ENCODE data around the gene ZHX3.

The ZHX3 gene

DNA sequence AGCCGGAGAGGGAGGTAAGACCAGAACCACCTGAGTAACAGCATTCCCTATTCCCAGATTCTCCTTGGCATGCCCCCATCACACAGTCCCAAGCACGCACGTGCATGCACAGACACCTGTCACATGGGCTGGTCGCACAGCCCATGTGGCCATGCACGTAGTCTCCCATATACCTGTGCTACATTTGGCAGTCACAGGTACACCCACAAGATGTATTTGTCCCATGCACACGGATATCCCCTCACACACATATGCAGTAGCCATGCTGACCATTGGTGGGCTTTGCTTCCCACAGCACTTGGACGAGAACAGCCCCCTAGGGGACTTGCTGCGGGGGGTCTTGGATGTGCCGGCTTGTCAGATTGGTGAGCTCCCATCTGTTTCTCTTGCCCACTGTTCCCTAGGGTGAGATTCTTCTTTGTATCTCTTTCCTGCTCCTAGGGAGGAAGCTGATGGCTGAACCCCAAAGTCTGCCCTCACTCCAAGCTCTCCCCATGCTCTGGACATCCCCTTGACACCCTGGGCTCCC is 148.3 kb downstream of the ZHX3 start:
- no peak for DNase-seq
- H3K4me1 ChIP-seq (ENCODE audit: control insufficient read depth, insufficient read depth, low read length, poor library complexity, severe bottlenecking): no peaks in the 10 kb centered on the region
- no peaks in the 10 kb centered on the region for H3K27me3 ChIP-seq (replicated peaks; ENCODE audit: control insufficient read depth, insufficient read depth, low read length, poor library complexity, severe bottlenecking)
- H3K36me3 ChIP-seq (ENCODE audit: control insufficient read depth, insufficient read depth, low read length): peaks cover 99% of the 10 kb centered on the region
- peak overlapping the region; percentile 29 for H3K27ac ChIP-seq (ENCODE audit: insufficient read depth, low read length, poor library complexity, severe bottlenecking)
- H3K9me3 ChIP-seq (ENCODE audit: control insufficient read depth, low read length): no peaks in the 10 kb centered on the region
- H3K4me3 ChIP-seq (ENCODE audit: insufficient read depth, low read depth, low read length, poor library complexity, severe bottlenecking): no peak overlapping the region

DNA sequence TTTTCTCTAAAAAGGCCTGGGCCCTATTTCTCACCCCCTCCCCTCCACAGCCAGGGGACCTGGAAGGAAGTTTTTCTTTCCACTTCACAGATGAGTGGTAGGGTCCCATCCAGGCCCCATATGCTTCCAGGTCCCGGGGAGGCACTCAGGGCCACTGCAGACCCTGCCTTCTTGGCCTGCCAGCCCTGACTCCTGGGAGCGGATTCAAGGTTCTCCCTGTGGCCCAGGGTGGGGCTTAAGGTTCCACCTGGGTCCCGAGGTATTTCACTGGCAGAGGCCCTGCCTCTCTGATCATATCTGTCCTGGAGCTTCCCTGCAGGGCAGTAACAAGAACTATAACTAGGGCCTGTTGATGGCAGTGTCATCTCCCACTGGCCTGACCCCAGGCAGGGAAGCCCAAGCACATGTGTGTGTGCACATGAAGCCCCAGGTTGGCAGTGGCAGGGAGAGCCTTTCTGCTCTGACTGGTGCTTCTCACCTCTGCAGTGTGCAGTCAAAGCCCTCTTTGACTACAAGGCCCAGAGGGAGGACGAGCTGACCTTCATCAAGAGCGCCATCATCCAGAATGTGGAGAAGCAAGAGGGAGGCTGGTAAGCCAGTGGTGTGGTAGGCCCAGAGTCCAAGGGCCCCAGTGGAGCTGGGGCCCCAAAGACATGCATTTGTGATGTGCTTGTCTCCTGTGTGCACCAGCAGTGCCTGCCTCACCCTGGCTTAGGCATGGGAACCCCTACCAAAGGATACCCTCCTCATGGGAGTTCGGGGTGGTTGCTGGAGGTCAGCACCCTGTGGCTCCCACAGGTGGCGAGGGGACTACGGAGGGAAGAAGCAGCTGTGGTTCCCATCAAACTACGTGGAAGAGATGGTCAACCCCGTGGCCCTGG is 149.0 kb downstream of the ZHX3 start:
- Histone ChIP-seq H3K4me3 (ENCODE audit: insufficient read depth, low read depth, low read length, poor library complexity, severe bottlenecking) (no peak overlapping the region), H3K4me1 (ENCODE audit: control insufficient read depth, insufficient read depth, low read length, poor library complexity, severe bottlenecking) (no peaks in the 10 kb centered on the region), H3K36me3 (ENCODE audit: control insufficient read depth, insufficient read depth, low read length) (peaks cover 99% of the 10 kb centered on the region), H3K27me3 (replicated peaks; ENCODE audit: control insufficient read depth, insufficient read depth, low read length, poor library complexity, severe bottlenecking) (no peaks in the 10 kb centered on the region), H3K9me3 (ENCODE audit: control insufficient read depth, low read length) (no peaks in the 10 kb centered on the region), H3K27ac (ENCODE audit: insufficient read depth, low read length, poor library complexity, severe bottlenecking) (peak overlapping the region; percentile 46)
- DNase-seq: no peak

DNA sequence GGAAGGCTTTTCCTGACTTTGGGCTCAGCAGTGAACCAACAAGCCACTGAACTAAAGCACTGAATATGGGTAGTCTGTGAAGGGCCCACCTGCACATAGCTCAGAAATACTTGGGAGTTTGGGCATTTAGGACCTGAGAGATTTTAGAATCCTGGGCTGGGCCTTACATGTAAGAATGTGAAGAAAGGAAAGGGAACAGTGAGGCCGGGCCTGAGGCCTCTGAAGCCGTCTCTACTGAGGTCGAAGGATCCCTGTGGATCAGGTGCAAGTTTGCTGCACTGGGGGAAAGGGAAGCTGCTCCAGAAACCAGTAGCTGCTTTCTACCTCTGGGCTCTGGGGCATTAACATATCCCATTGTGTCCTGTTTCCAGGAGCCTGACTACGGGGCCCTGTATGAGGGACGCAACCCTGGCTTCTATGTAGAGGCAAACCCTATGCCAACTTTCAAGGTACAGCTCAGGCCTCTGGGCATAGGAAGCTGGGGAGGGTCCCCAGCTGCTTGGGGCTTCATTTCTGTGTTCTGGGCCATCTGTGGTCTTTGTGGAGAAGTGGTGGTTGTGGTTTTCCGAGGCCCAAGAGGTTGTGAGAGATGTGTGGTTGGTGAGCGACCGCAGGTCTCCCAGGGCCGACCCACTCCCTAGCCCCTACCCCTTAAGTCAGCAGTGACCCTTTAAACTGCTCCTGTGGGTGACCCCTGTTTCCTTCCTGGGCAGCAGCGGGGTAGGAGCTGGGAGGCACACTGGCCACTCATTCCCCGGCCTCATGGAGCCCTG is 149.9 kb downstream of the ZHX3 start:
- no peak overlapping the region for H3K4me3 ChIP-seq (ENCODE audit: insufficient read depth, low read depth, low read length, poor library complexity, severe bottlenecking)
- H3K27ac ChIP-seq (ENCODE audit: insufficient read depth, low read length, poor library complexity, severe bottlenecking): peak overlapping the region; percentile 46
- DNase-seq: no peak
- no peaks in the 10 kb centered on the region for H3K4me1 ChIP-seq (ENCODE audit: control insufficient read depth, insufficient read depth, low read length, poor library complexity, severe bottlenecking)
- H3K36me3 ChIP-seq (ENCODE audit: control insufficient read depth, insufficient read depth, low read length): peaks cover 99% of the 10 kb centered on the region
- H3K27me3 ChIP-seq (replicated peaks; ENCODE audit: control insufficient read depth, insufficient read depth, low read length, poor library complexity, severe bottlenecking): no peaks in the 10 kb centered on the region
- H3K9me3 ChIP-seq (ENCODE audit: control insufficient read depth, low read length): no peaks in the 10 kb centered on the region

GRCh38 chr20:41167118-41167470 is 150.4 kb downstream of the ZHX3 start:
- no peaks in the 10 kb centered on the region for H3K27me3 ChIP-seq (replicated peaks; ENCODE audit: control insufficient read depth, insufficient read depth, low read length, poor library complexity, severe bottlenecking)
- peak overlapping the region; percentile 46 for H3K27ac ChIP-seq (ENCODE audit: insufficient read depth, low read length, poor library complexity, severe bottlenecking)
- no peak overlapping the region for H3K4me3 ChIP-seq (ENCODE audit: insufficient read depth, low read depth, low read length, poor library complexity, severe bottlenecking)
- H3K9me3 ChIP-seq (ENCODE audit: control insufficient read depth, low read length): no peaks in the 10 kb centered on the region
- no peaks in the 10 kb centered on the region for H3K4me1 ChIP-seq (ENCODE audit: control insufficient read depth, insufficient read depth, low read length, poor library complexity, severe bottlenecking)
- DNase-seq: no peak
- peaks cover 98% of the 10 kb centered on the region for H3K36me3 ChIP-seq (ENCODE audit: control insufficient read depth, insufficient read depth, low read length)

DNA sequence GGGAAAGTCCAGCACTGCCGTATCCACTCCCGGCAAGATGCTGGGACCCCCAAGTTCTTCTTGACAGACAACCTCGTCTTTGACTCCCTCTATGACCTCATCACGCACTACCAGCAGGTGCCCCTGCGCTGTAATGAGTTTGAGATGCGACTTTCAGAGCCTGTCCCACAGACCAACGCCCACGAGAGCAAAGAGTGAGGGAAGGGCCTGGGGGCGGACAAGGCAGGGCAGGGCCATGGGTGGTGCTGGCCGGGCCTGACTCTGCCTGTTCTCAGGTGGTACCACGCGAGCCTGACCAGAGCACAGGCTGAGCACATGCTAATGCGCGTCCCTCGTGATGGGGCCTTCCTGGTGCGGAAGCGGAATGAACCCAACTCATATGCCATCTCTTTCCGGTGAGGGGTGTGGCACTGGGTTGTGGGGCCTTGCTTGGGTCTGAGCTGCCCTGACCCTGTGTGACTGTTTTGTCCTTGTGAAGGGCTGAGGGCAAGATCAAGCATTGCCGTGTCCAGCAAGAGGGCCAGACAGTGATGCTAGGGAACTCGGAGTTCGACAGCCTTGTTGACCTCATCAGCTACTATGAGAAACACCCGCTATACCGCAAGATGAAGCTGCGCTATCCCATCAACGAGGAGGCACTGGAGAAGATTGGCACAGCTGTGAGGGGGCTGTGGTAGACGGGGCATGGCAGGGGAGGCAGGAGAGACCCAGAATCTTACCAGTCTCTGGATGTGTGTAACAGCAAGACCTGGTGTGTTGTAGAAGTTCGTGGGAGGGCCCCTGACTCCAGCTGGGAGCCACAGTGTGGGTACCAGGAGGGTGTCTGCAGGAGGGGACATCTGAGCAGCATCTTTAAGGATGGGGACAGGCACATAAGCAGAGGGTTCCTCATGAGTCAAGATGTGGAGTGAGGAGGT is 151.1 kb downstream of the ZHX3 start:
- H3K9me3 ChIP-seq (ENCODE audit: control insufficient read depth, low read length): no peaks in the 10 kb centered on the region
- DNase-seq: no peak
- no peak overlapping the region for H3K4me3 ChIP-seq (ENCODE audit: insufficient read depth, low read depth, low read length, poor library complexity, severe bottlenecking)
- H3K36me3 ChIP-seq (ENCODE audit: control insufficient read depth, insufficient read depth, low read length): peaks cover 97% of the 10 kb centered on the region
- no peaks in the 10 kb centered on the region for H3K27me3 ChIP-seq (replicated peaks; ENCODE audit: control insufficient read depth, insufficient read depth, low read length, poor library complexity, severe bottlenecking)
- peak overlapping the region; percentile 46 for H3K27ac ChIP-seq (ENCODE audit: insufficient read depth, low read length, poor library complexity, severe bottlenecking)
- H3K4me1 ChIP-seq (ENCODE audit: control insufficient read depth, insufficient read depth, low read length, poor library complexity, severe bottlenecking): peaks cover 5% of the 10 kb centered on the region

DNA sequence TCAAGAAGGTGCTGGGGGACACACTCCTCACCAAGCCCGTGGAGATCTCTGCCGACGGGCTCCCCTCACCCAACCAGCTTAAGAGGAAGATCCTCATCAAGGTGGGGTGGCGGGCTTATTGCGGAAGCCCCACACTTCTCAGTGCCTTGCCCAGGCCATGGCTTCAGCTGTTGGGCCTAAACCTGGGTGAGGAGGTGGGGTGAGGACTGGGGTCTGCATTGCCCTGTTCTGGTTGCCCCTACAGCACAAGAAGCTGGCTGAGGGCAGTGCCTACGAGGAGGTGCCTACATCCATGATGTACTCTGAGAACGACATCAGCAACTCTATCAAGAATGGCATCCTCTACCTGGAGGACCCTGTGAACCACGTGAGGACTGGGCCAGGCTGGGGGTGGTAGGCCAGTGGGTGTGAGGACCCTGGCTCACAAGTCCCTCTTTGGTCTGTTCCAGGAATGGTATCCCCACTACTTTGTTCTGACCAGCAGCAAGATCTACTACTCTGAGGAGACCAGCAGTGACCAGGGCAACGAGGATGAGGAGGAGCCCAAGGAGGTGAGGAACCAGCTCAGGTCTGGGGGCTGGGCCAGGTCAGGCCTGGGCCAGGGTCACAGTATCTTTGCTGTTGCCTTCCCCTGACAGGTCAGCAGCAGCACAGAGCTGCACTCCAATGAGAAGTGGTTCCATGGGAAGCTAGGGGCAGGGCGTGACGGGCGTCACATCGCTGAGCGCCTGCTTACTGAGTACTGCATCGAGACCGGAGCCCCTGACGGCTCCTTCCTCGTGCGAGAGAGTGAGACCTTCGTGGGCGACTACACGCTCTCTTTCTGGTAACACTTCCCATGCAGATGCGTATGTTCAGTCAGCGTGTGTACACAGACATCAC is 152.3 kb downstream of the ZHX3 start:
- Histone ChIP-seq H3K9me3 (ENCODE audit: control insufficient read depth, low read length) (no peaks in the 10 kb centered on the region), H3K4me1 (ENCODE audit: control insufficient read depth, insufficient read depth, low read length, poor library complexity, severe bottlenecking) (peaks cover 14% of the 10 kb centered on the region), H3K36me3 (ENCODE audit: control insufficient read depth, insufficient read depth, low read length) (peaks cover 95% of the 10 kb centered on the region), H3K4me3 (ENCODE audit: insufficient read depth, low read depth, low read length, poor library complexity, severe bottlenecking) (no peak overlapping the region), H3K27me3 (replicated peaks; ENCODE audit: control insufficient read depth, insufficient read depth, low read length, poor library complexity, severe bottlenecking) (no peaks in the 10 kb centered on the region), H3K27ac (ENCODE audit: insufficient read depth, low read length, poor library complexity, severe bottlenecking) (peak overlapping the region; percentile 35)
- DNase-seq: no peak

DNA sequence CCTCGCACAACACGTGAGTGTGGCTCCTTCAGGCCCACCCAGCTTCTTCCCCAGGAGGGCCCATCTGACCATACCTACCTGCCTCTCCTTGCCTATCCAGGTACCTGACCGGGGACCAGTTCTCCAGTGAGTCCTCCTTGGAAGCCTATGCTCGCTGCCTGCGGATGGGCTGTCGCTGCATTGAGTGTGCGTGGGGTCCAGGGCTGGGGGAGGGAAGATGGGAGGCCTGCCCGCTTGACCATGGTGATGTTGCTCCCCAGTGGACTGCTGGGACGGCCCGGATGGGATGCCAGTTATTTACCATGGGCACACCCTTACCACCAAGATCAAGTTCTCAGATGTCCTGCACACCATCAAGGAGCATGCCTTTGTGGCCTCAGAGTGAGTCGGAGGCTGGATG is 153.7 kb downstream of the ZHX3 start:
- Histone ChIP-seq H3K4me1 (ENCODE audit: control insufficient read depth, insufficient read depth, low read length, poor library complexity, severe bottlenecking) (peaks cover 28% of the 10 kb centered on the region), H3K27ac (ENCODE audit: insufficient read depth, low read length, poor library complexity, severe bottlenecking) (no peak overlapping the region), H3K4me3 (ENCODE audit: insufficient read depth, low read depth, low read length, poor library complexity, severe bottlenecking) (no peak overlapping the region), H3K27me3 (replicated peaks; ENCODE audit: control insufficient read depth, insufficient read depth, low read length, poor library complexity, severe bottlenecking) (no peaks in the 10 kb centered on the region), H3K9me3 (ENCODE audit: control insufficient read depth, low read length) (no peaks in the 10 kb centered on the region), H3K36me3 (ENCODE audit: control insufficient read depth, insufficient read depth, low read length) (peaks cover 89% of the 10 kb centered on the region)
- no peak for DNase-seq

DNA sequence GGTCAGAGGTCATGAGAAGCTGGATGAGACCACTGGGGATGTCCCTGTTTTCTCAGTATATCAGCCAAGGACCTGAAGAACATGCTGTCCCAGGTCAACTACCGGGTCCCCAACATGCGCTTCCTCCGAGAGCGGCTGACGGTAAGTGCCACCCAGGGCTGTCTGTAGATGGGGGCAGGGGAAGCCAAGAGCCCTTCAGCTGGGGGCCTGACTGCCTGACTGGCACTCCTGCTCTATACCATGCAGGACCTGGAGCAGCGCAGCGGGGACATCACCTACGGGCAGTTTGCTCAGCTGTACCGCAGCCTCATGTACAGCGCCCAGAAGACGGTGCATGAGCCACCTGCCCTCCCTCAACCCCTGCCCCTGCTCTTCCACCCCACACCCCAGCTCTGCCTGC is 155.1 kb downstream of the ZHX3 start:
- H3K27me3 ChIP-seq (replicated peaks; ENCODE audit: control insufficient read depth, insufficient read depth, low read length, poor library complexity, severe bottlenecking): no peaks in the 10 kb centered on the region
- H3K4me1 ChIP-seq (ENCODE audit: control insufficient read depth, insufficient read depth, low read length, poor library complexity, severe bottlenecking): peaks cover 42% of the 10 kb centered on the region
- no peak overlapping the region for H3K4me3 ChIP-seq (ENCODE audit: insufficient read depth, low read depth, low read length, poor library complexity, severe bottlenecking)
- H3K9me3 ChIP-seq (ENCODE audit: control insufficient read depth, low read length): no peaks in the 10 kb centered on the region
- peak overlapping the region; percentile 34 for H3K27ac ChIP-seq (ENCODE audit: insufficient read depth, low read length, poor library complexity, severe bottlenecking)
- peaks cover 75% of the 10 kb centered on the region for H3K36me3 ChIP-seq (ENCODE audit: control insufficient read depth, insufficient read depth, low read length)
- no peak for DNase-seq

GRCh38 chr20:41161886-41162285 is 155.6 kb downstream of the ZHX3 start:
- Histone ChIP-seq H3K9me3 (ENCODE audit: control insufficient read depth, low read length) (no peaks in the 10 kb centered on the region), H3K4me1 (ENCODE audit: control insufficient read depth, insufficient read depth, low read length, poor library complexity, severe bottlenecking) (peaks cover 47% of the 10 kb centered on the region), H3K27ac (ENCODE audit: insufficient read depth, low read length, poor library complexity, severe bottlenecking) (peak overlapping the region; percentile 43), H3K4me3 (ENCODE audit: insufficient read depth, low read depth, low read length, poor library complexity, severe bottlenecking) (no peak overlapping the region), H3K36me3 (ENCODE audit: control insufficient read depth, insufficient read depth, low read length) (peaks cover 69% of the 10 kb centered on the region), H3K27me3 (replicated peaks; ENCODE audit: control insufficient read depth, insufficient read depth, low read length, poor library complexity, severe bottlenecking) (no peaks in the 10 kb centered on the region)
- DNase-seq: peak in 1 of 3 donors; percentile 15
